Astrocyte of the hippocampus (primary cell): ENCODE data around the gene GPN2.

Experiments used
- DNase-seq: peaks from one replicate; pipeline ENCODE4 v3.0.0; 2011; ENCODE audit warnings: low read depth, low spot score

The GPN2 gene

DNA sequence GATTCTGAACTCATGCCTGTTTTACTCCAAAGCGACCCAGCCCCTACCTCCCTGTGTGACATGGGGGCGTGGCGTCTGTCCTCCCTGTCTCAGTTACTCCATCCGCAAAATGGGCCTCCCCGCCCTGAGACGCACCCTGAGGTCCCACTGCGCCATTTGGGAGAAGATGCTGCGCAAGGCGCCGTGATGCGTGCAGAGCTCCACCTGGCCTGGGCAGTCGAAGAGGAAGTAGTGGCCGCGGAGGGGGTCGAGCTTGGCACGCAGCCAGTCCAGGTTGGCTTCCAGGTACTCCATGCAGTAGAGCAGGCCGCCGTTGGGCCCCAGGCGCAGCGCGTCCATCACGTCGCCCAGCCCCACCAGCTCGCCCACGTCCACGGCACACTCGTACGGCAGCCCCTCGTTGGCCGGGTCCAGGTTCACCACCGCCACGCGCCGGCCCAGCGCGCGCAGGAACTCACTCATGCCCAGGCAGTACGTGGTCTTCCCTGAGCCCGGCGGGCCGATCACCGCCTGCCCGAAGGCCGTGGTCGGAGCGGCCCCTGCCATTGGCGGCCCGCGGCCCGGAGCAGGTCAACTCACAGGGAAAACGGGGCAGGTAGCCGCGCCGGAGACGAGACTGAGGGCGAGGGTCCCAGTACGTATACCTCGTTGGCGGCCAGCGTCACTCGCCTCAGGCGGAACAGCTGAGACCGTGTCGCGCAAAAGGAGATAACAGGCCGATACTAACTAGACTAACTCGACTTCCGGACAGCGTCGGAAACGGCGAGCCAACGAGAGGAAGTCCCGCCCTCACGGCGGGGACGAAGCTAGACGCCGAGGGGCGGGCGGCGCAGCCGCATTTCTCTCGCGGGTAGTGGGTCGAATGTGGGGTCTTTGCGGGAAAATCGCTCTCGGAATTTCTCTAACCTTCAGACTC is at the start of gene GPN2:
TSS of gene GPN2 (minus strand) at position 733 of the 916 bp plus-strand sequence. CDS start at position 546, 187 bp downstream.
- peak; percentile 90 for DNase-seq

DNA sequence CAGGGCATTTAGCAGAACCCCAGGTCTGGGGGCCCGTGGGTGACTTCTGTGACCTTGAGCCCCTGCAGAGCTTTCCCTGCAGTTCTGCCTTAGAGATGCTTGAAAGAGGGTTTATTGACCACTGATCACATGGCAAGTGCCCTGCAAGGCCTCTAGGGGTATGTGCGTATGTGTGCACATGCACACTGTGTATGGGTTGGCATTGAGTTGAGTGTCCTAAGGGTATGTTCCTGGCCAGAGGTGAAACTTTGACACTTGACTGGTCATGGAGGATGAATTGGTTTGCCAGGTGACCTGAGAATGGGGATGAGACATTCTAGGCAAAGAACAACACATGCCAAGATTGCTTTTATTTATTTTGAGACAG is 48.6 kb upstream of the GPN2 start:
- DNase-seq: no peak

GRCh38 chr1:26938004-26938658 is 48.0 kb upstream of the GPN2 start:
- no peak for DNase-seq

DNA sequence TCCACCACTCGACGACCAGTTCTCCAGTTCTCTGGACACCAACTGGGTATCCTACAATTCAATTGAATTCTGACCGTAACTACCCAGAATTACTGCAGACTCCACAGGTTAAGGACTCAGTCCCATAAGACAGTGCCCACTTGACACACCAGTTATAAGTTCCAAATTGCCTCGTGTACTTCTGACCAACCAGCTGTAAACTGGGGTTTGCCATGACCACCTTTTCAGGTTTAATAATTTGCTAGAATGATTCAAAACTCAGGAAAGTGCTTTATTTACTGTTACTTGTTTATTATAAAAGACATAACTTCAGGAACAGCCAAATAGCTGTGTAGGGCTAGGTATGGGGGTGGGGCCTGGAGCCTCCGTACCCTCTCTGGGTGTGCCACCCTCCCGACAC is 46.7 kb upstream of the GPN2 start:
- no peak for DNase-seq

GRCh38 chr1:26932531-26932930 is 42.4 kb upstream of the GPN2 start:
- DNase-seq: no peak

- DNase-seq: no peak
Measured at GRCh38 chr1:26923711-26924110, 33.6 kb upstream of the GPN2 start.

DNA sequence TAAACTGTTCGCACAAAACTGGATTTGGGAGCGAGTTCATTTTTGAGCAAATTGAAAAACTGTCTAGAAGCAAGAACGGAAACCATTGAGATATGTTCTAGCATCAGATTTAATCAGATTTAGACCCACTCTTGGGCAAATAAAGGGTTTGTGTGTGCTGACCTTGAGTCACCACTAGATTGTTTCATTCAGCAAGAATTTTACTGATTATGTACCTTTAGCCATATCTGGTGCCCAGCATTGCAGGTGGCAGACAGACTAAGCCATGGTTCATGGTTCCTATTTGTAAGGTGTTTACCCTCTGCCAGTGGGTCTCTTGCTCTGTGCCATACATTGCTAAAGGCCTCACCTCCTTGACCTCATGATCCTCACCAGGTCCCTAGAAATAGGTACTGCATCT is 32.8 kb upstream of the GPN2 start:
- DNase-seq: no peak

GRCh38 chr1:26922431-26922729 is 32.3 kb upstream of the GPN2 start:
- no peak for DNase-seq

DNA sequence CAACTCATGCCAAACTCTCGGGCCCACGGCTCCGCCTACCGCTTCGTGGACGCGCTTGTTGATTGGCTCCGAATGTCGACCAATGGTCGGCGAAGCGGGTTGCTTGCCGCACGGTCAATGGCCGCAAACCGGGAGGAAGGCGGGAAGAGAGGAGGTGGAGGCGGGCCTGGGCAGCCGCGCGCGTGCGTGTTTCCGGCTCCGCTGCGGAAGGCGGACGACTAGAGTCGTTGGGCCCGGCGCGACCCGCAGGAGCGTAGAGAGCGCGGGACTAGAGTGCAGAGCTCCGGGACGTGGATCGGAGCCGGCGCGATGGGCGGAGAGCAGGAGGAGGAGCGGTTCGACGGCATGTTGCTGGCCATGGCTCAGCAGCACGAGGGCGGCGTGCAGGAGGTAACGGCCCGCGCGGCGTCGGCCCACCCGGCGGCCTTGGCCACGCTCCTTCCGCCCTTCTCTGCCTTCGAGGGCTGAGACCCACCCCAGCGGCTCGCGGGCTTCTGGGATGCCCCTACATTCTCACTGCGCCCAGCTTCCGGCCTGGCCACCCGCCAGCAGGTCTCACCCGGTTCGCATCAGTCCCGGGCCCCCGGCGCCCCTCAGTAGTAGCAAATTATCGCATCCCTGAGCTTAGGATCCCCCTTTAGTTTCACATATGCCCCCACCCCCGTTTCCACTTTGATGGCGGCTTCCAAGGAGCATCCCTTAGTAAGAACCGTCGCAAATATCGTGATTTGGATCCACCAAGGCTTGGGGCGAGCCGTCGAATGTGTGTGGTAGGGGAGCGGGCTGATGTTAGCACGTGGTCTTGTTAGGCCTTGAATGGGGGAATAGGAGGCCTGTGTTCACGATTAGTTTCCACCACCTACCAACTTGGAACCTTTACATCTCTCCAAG is 31.7 kb upstream of the GPN2 start, which contains the start of gene NUDC:
TSS of gene NUDC (plus strand) at position 204 of the 891 bp plus-strand sequence. CDS start at position 310, 106 bp downstream.
- peak; percentile 99 for DNase-seq

GRCh38 chr1:26921126-26921539 is 31.1 kb upstream of the GPN2 start:
- no peak for DNase-seq

DNA sequence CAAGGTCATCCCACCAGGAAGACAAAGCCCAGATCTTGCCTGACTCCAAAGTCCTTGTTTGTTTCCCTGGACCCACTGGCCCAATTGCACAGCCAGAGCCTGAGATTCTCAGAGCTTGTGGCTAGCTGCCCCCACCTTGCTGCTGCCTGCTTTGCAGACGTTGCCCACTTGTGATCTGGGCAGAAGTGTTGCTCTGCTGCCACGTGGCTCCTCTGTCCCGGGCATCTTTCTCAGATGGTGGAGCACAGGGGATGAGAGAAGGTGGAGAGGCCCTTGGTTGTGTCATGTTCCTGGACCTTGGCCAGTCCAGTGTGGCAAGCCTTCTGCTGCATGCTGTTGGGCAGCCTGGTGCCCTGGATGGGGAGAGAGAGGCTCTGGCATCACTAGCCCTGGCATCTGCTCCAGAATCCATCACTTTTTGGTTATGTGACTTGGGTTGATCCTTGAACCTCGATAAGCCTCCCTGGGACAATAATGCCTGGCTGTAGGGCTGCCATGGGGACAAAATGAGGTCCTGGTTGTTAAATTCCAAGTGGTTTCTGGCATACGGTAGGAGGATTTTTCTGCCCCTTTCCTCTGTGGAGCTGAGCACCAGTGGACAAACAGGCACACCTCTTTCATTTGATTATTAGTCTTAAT is 25.2 kb upstream of the GPN2 start:
- DNase-seq: no peak

DNA sequence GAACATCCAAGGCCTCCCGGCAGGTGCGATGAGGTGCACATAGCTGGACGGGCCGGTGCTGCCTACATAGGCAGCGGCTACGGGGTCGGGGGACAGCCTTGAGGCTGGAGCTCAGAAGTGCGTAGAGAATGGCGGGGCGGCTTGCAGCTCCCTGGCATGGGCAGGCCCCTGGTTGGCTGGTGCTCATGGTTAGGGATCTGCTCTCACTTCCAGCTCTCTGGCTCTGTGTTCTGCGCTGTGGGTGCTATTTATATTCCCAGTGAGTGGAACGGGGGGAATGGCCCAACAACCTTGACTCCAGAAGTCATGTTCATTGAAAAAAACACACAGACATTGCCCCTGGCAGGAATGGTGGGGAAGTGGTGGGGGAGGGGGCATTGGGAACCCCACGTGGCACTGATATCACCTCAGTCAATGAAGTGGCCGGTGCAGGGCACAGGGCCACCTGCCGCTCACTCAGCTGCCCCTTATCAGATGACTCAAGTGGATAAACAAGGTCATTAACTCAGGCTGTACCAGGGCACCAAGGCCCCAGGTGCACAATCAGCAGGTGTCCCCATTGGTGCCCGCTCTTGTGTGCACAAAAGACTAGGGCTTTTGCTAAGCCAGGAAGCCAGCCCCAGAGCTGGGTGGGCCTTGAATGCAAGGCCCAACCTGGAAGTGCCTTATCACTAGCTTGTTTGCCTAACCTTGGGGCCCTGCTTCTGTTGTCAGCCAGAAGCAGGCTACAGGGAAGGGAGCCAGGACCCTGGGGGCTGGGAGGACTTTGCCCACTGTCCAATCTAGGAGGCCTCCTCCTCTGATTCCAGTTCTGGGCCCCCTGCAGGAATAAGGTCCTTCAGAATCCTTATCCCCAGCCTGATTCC is 23.9 kb upstream of the GPN2 start, which contains the start of gene NR0B2:
TSS of gene NR0B2 (minus strand) at position 222 of the 866 bp plus-strand sequence. CDS start at position 187, 35 bp downstream.
- no peak for DNase-seq

DNA sequence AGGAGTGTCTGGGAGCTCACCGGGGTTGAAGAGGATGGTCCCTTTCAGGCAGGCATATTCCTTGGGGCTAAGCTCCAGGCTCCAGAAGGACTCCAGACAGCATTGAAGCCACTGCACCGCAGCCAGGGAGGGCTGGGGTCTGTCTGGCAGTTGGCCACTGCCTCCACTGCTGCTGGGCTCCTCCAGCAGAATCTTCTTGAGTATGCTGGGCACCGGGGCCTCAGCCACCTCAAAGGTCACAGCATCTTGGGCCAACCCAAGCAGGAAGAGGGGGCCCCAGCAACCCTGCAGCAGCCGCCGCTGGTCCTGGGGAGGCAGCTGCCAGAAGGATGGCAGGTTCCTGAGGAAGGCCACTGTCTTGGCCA is 23.3 kb upstream of the GPN2 start:
- DNase-seq: no peak

DNA sequence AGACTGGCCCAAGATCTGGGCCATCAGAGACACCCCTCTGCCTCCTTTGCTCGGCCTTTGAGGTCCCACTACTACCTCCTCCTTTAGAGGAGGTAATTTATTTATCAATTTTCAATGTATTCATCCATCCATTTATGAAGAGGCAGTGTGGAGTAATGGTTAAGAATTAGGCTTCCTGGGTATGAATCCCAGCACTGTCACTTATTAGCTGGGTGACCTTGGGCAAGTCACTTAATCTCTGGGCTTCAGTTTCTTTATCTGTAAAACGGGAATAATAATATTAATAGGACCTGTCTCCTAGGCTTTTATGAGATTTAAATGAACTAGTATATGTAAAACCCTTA is 22.0 kb upstream of the GPN2 start:
- DNase-seq: no peak

DNA sequence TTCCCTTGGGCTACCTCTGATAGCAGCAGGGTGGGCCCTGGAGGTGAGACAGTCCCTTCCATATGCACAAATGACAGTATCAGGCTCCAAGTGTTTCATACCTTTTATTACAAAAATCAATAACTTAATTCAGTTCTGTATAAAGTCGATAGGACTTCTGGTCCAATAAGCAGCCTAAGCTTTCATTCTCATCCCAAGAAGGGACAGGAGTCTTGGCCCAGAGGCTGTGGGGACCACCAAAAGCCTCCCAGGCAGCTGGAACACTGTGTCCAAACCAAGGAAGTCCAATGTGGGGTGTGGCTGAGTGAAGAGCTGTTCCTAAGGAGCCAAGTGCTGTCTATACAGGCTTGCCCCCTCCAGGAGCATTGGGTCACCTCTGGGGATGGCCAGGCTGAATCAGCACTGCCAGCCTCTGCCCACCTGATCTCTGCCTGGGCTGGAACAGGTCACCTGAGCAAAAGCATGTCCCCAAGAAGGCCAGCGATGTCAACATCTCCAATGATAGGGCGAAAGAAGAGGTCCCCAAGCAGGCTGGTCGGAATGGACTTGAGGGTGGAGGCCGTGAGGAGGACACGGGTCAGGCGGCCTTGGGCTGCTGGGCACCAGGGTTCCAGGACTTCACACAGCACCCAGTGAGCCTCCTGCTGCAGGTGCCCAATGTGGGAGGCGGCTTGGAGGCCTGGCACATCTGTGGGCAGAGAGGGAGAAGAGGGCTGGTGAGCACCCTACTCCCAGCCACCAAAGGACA is 21.5 kb upstream of the GPN2 start:
- no peak for DNase-seq

DNA sequence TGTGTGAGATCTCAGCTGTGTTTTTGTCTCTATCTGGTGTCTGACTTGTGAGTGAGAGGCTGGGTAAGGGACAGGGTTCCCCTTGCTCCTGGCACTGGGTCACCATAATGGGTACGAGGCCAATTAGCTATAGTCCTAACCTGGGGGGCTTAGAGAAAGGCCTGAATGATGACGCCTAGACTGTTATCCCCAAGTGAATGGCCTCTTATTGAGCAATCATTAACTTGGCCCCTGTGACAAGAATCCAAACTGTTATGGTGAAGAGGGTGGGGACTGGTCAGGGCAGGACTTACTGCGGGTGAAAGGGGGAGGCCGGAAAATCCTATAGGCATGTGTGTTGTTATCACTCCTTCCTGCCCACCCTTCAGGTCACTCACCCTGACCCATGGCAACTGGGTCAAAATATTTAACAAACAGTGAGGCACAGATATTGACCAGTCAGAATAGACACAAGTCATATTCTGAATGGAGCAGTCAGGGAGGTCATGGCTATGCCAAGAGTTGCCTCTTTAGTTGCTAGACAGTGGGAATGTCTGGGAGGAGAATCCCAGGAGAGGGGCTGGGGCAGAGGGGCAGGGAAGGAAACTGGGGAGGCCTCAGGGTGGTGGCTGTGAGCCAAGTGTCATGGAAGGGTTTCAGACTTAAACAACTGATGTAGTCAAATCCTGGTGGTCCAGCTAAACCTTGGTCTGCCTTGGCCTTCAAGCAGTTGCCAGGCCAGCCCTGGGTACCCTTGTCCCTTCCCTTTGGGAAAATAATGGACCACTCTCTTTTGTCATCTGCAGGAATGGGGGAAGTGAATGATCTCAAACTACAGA is 20.5 kb upstream of the GPN2 start:
- no peak for DNase-seq

- no peak for DNase-seq
Measured at GRCh38 chr1:26909951-26910342, 19.9 kb upstream of the GPN2 start.

DNA sequence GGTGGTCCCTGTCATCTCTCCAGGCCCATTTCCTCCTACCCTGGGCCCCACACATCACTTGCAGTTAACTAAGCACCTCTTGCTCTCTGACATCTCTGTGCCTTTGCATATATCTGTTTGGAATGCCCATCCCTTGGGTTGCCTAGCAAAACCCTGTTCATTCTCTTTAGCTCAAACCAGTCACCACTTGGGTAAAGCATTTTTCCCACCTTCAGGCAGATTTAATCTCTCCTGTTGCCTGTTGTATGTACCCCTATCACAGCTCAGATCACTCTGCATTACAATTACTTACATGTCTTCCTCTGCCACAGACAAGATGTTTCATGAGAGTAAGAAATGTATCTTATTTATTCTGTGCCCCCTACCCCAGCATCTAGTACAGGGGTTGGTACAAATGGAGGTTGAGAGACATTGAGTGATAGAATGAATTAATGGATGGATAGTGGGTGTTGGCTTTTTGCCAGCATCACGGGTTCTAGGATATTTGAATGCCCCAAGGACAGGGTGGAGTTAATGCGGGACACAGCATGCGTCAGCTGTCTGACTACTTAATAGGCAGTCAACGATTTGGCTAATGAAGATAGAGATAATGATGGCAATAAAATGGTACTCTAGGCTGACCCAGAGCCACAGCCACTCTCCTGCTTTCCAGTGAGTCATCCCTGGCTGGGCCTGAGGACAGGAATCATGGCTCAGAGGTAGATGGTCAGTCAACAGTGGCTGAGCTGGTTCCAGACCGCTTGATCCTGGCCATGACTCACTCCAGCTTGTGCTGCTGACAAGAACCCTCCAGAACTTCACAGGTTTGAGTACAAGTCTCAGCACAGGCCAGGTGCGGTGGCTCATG is 17.2 kb upstream of the GPN2 start:
- peak; percentile 86 for DNase-seq
